ENCODE results near the gene BCAR1.

DNA sequence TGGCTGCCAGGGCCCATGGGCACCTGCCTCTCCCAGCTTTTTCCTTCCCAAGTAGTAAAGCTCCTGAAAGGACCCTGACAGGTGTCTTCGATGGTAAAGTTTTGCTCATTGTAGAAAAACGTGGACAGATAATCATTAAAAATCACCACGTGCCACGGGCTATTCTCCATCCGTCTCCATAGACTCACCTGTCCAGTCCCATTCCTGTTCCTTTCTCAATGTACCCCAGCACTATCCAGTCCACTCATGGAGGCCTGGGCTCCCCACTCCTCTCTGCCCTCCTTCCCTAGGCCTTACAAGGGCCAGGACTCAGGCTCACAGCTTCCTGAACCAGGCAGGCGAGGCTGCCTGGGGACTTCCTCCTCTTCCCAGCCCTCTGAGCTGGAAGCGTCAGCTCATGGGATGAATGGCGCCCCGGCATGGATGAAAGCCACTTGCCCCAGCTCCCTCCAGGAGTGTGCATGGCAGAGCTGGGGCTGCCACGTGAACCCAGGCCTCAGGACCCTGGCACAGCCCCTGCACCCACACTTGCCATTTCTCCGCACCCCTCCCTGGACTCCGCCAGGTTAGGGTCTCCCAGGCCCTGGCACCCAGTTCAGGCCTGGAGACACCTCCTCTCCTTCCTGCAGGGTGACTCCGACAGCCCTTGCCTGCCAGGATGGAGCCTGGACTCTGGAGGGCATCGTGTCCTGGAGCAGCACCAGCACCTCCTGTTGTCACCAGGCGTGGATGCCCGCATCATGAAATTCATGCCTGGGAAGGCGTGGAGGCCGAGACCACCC is 23.9 kb downstream of the BCAR1 start:
- TF ChIP-seq POLR2AphosphoS5 (IDR thresholded peaks at IDR 0.05) = no peak
- TF ChIP-seq, protein P1, sequence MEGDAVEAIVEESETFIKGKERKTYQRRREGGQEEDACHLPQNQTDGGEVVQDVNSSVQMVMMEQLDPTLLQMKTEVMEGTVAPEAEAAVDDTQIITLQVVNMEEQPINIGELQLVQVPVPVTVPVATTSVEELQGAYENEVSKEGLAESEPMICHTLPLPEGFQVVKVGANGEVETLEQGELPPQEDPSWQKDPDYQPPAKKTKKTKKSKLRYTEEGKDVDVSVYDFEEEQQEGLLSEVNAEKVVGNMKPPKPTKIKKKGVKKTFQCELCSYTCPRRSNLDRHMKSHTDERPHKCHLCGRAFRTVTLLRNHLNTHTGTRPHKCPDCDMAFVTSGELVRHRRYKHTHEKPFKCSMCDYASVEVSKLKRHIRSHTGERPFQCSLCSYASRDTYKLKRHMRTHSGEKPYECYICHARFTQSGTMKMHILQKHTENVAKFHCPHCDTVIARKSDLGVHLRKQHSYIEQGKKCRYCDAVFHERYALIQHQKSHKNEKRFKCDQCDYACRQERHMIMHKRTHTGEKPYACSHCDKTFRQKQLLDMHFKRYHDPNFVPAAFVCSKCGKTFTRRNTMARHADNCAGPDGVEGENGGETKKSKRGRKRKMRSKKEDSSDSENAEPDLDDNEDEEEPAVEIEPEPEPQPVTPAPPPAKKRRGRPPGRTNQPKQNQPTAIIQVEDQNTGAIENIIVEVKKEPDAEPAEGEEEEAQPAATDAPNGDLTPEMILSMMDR (IDR thresholded peaks at IDR 0.05) = no peak
